Endothelial cell of umbilical vein (primary cell): Measurements from ENCODE around the gene MED23. TPM values are rescaled to one million over a fixed set of nuclear protein-coding genes. Genes with fewer than 3 reads are reported as not detected.

ENCODE experiments used
- BruUV-seq: library from RNA; stranded (reverse); fragments of 400-500 nt; replicated peaks from 2 replicates; lab custom pipeline; 2021; lab: Mats Ljungman, UMichigan
- CTCF ChIA-PET: fragments of 300-600, 350-600 bp; sonication (Branson Sonifier 250); formaldehyde crosslinking; loops from one replicate; lab custom pipeline; 2021; ENCODE audit warnings: antibody characterized with exemption, inconsistent platforms; lab: Charles Lee
- POLR2A ChIA-PET: fragments of 300-600, 350-600 bp; sonication (Branson Sonifier 250); formaldehyde crosslinking; loops from one replicate; lab custom pipeline; 2021; ENCODE audit warnings: antibody characterized with exemption, inconsistent platforms; lab: Charles Lee
- DNase-seq: peaks from one replicate; pipeline ENCODE4 v3.0.0-alpha.2; 2011; ENCODE audit warnings: low read depth, low spot score
- FAIRE-seq: peaks from 2 replicates; lab custom pipeline; 2011; peaks lifted over from hg19 to GRCh38; lab: Jason Lieb, UNC
- H2AFZ ChIP-seq: 2 replicates; pipeline ENCODE4 v1.6.0; 2012; ENCODE audit warnings: low read depth, low read length, control low read depth, inconsistent platforms
- H3K27ac ChIP-seq: 2 replicates; pipeline ENCODE4 v1.5.1; 2011; ENCODE audit warnings: low read depth, mild to moderate bottlenecking, control low read depth, low read length, moderate library complexity; ENCODE audit not compliant: insufficient read depth
- H3K27me3 ChIP-seq, 2 experiments: 2 replicates each; pipeline versions ENCODE4 v1.6.0 to v1.6.1; 2011; ENCODE audit warnings: low read length in 2 of 2, mixed read lengths in 1 of 2; ENCODE audit not compliant: control insufficient read depth in 2 of 2, insufficient read depth in 2 of 2
- H3K36me3 ChIP-seq, 2 experiments: 2 replicates in 1 of 2; 3 replicates in 1 of 2; pipeline ENCODE4 v1.5.1; 2011; ENCODE audit warnings: low read length in 2 of 2, mild to moderate bottlenecking in 1 of 2, moderate library complexity in 1 of 2; ENCODE audit not compliant: control insufficient read depth in 2 of 2, insufficient read depth in 2 of 2; ENCODE audit errors: extremely low read depth in 1 of 2
- H3K4me1 ChIP-seq: 3 replicates; pipeline ENCODE4 v1.5.1; 2011; ENCODE audit warnings: mild to moderate bottlenecking, low read length; ENCODE audit not compliant: control insufficient read depth, insufficient read depth; ENCODE audit errors: extremely low read depth
- H3K4me2 ChIP-seq: 2 replicates; pipeline ENCODE4 v1.6.1; 2011; ENCODE audit warnings: low read length, control low read depth, mixed read lengths; ENCODE audit not compliant: insufficient read depth
- H3K4me3 ChIP-seq, 3 experiments: fragments of 200-600 bp in 1 of 3; sonication (generic), shearing (Covaris generic) in 1 of 3; replicated peaks in 1 of 3; 2 replicates each; pipeline ENCODE4 v1.5.1; 2011 to 2016; ENCODE audit warnings: control low read depth in 3 of 3, low read length in 3 of 3, mild to moderate bottlenecking in 2 of 3, inconsistent platforms in 1 of 3, low read depth in 1 of 3, moderate library complexity in 1 of 3; ENCODE audit not compliant: insufficient read depth in 1 of 3
- H3K79me2 ChIP-seq: 2 replicates; pipeline ENCODE4 v1.6.0; 2012; ENCODE audit warnings: low read length, inconsistent platforms; ENCODE audit not compliant: control insufficient read depth, insufficient read depth
- H3K9ac ChIP-seq: replicated peaks from 2 replicates; pipeline ENCODE3; 2011; ENCODE audit warnings: low read length, control low read depth; ENCODE audit not compliant: insufficient read depth; ENCODE audit errors: extremely low read depth
- H3K9me1 ChIP-seq: replicated peaks from 3 replicates; pipeline ENCODE4 v1.6.0; 2011; ENCODE audit warnings: mild to moderate bottlenecking, low read length; ENCODE audit not compliant: control insufficient read depth, insufficient read depth; ENCODE audit errors: extremely low read depth
- H3K9me3 ChIP-seq: replicated peaks from 2 replicates; pipeline ENCODE4 v1.5.1; 2012; ENCODE audit warnings: low read length, inconsistent platforms; ENCODE audit not compliant: control insufficient read depth, insufficient read depth
- H4K20me1 ChIP-seq: replicated peaks from 2 replicates; pipeline ENCODE3; 2011; ENCODE audit warnings: mild to moderate bottlenecking, low read length; ENCODE audit not compliant: control insufficient read depth, insufficient read depth; ENCODE audit errors: extremely low read depth
- EZH2 ChIP-seq: IDR thresholded peaks from 2 replicates; pipeline ENCODE4 v1.6.1; 2012; ENCODE audit warnings: borderline replicate concordance, low read depth, mild to moderate bottlenecking, moderate library complexity, low read length, inconsistent platforms; ENCODE audit not compliant: severe bottlenecking
- FOS ChIP-seq: IDR thresholded peaks from 2 replicates; pipeline ENCODE4 v1.6.1; 2011; ENCODE audit warnings: mild to moderate bottlenecking, low read length, moderate library complexity, borderline replicate concordance; ENCODE audit not compliant: insufficient read depth
- GATA2 ChIP-seq: IDR thresholded peaks from 2 replicates; pipeline ENCODE4 v1.7.0; 2011; ENCODE audit warnings: low read depth, mild to moderate bottlenecking, moderate library complexity, mixed read lengths, low read length; ENCODE audit not compliant: insufficient read length, insufficient read depth
- JUN ChIP-seq: IDR thresholded peaks from 2 replicates; pipeline ENCODE4 v1.6.1; 2011; ENCODE audit warnings: borderline replicate concordance, low read depth; ENCODE audit not compliant: insufficient read length, insufficient read depth
- MAX ChIP-seq: IDR thresholded peaks from 2 replicates; pipeline ENCODE4 v1.6.1; 2011; ENCODE audit not compliant: insufficient read depth, insufficient read length
- MYC ChIP-seq: IDR thresholded peaks from one replicate; pipeline ENCODE4 v1.6.1; 2011; ENCODE audit warnings: mild to moderate bottlenecking, low read depth, low read length
- POLR2A ChIP-seq: IDR thresholded peaks from 2 replicates; pipeline ENCODE4 v1.6.1; 2012; ENCODE audit warnings: low read depth, mild to moderate bottlenecking, control low read depth, low read length
- POLR2AphosphoS5 ChIP-seq: IDR thresholded peaks from 2 replicates; pipeline ENCODE4 v1.6.1; 2012; ENCODE audit warnings: low read depth, mild to moderate bottlenecking, control low read depth, low read length, moderate library complexity; ENCODE audit not compliant: insufficient read depth
- dilution Hi-C: fragments of 300-500 bp; cut with MboI; formaldehyde crosslinking; loops from one replicate; pipeline ENCODE4 v1.15.0; 2019; ENCODE audit warnings: low sequenced_read_pairs; ENCODE audit not compliant: extremely low pct_ligation_motif_present
- intact Hi-C: fragments of 100-400 bp; cut with micrococcal nuclease; formaldehyde crosslinking; loops from one replicate; pipeline ENCODE4 v1.10.0; 2022
- polyA plus RNA-seq, 4 experiments: library from polyadenylated mRNA; depleted of rRNA in 3 of 4; stranded (reverse) in 3 of 4; unstranded in 1 of 4; fragments of >200 nt; gene quantifications; 2 replicates each; pipeline versions ENCODE4 v1.2.1 to v1.2.3, GENCODE V29; 2011 to 2012; ENCODE audit warnings: missing spikeins in 1 of 4
- total RNA-seq: library from RNA; stranded (reverse); gene quantifications from 2 replicates; pipeline ENCODE4 v1.2.3, GENCODE V29; 2021

The MED23 gene
- total and polyA plus RNA-seq, 2 donors (not counting 3 experiments of a cell fraction or from before 2014, with no cell fraction given): 17.9 to 29.5 TPM

GRCh38 chr6:131548441-131548840 lies 79.6 kb downstream of the MED23 start:
- TF ChIP-seq JUN: no peak
- TF ChIP-seq MYC: no peak
- no peak for TF ChIP-seq GATA2
- TF ChIP-seq MAX: no peak
- no peak for TF ChIP-seq POLR2AphosphoS5
- no peak for TF ChIP-seq FOS
- TF ChIP-seq EZH2: no peak
- intact Hi-C loops: no loop called here
- ChIA-PET POLR2A (no interaction called here), CTCF (interaction anchor here (1.0 to 1.3 kb wide), 2 partner anchors 14 to 29 kb away, joined by 4 to 5 read pairs; no protein-coding TSS in a partner anchor)
- no peaks in the 10 kb centered on the region for H3K9me1 ChIP-seq
- H3K9me3 ChIP-seq: no peaks in the 10 kb centered on the region
- BruUV-seq: no TSS peak
- DNase-seq (no peak), FAIRE-seq (no peak)
- H3K4me3 ChIP-seq: no peak overlapping the region
- dilution Hi-C loops: no loop called here
- no peaks in the 10 kb centered on the region for H3K4me1 ChIP-seq
- H3K9ac ChIP-seq: no peak overlapping the region
- H3K27ac ChIP-seq: no peak overlapping the region
- H3K79me2 ChIP-seq: no peaks in the 10 kb centered on the region
- no peaks in the 10 kb centered on the region for H4K20me1 ChIP-seq
- no peaks in the 10 kb centered on the region for H3K36me3 ChIP-seq
- no peak overlapping the region for H3K4me2 ChIP-seq
- no peak overlapping the region for H2AFZ ChIP-seq
- H3K27me3 ChIP-seq: no peaks in the 10 kb centered on the region

GRCh38 chr6:131547488-131547887 lies 80.6 kb downstream of the MED23 start:
- no peaks in the 10 kb centered on the region for H3K4me1 ChIP-seq
- no peak overlapping the region for H3K27ac ChIP-seq
- H3K9me1 ChIP-seq: no peaks in the 10 kb centered on the region
- ChIA-PET CTCF (interaction anchor here (1.0 kb wide), 1 partner anchor 28 kb away, joined by 4 read pairs; no protein-coding TSS in a partner anchor), POLR2A (no interaction called here)
- H3K4me2 ChIP-seq: no peak overlapping the region
- H3K79me2 ChIP-seq: no peaks in the 10 kb centered on the region
- no peaks in the 10 kb centered on the region for H3K9me3 ChIP-seq
- H3K9ac ChIP-seq: no peak overlapping the region
- H3K27me3 ChIP-seq: no peaks in the 10 kb centered on the region
- intact Hi-C loops: no loop called here
- no peak overlapping the region for H2AFZ ChIP-seq
- H3K36me3 ChIP-seq: no peaks in the 10 kb centered on the region
- DNase-seq (no peak), FAIRE-seq (no peak)
- dilution Hi-C loops: no loop called here
- TF ChIP-seq POLR2A (no peak), JUN (no peak), MYC (no peak), MAX (no peak)
- BruUV-seq: no TSS peak
- no peak overlapping the region for H3K4me3 ChIP-seq
- no peaks in the 10 kb centered on the region for H4K20me1 ChIP-seq
